Sigmoid colon (tissue), 7 donors: ENCODE measurements around the gene PRADC1. TPM values are rescaled to one million over a fixed set of nuclear protein-coding genes. Genes with fewer than 3 reads are reported as not detected.

Experiments used
- DNase-seq: peaks from one replicate; pipeline ENCODE4 v3.0.0-alpha.2; 2019
- H3K27ac ChIP-seq, 4 donors: fragments of 200-600 bp; sonication (generic); one replicate each; pipeline ENCODE4 v1.5.1; 2016 to 2019; ENCODE audit warnings: mild to moderate bottlenecking in 1 of 4
- H3K27me3 ChIP-seq, 3 donors: fragments of 200-600 bp; sonication (generic); one replicate each; pipeline ENCODE4 v1.5.1; 2019; ENCODE audit warnings: mild to moderate bottlenecking in 1 of 3
- H3K36me3 ChIP-seq, 4 donors: fragments of 200-600 bp; sonication (generic); one replicate each; pipeline ENCODE4 v1.5.1; 2016 to 2019
- H3K4me1 ChIP-seq, 4 donors: fragments of 200-600 bp; sonication (generic); one replicate each; pipeline ENCODE4 v1.5.1; 2017 to 2019
- H3K4me3 ChIP-seq, 4 donors: fragments of 200-600 bp; sonication (generic); one replicate each; pipeline ENCODE4 v1.5.1; 2017 to 2019; ENCODE audit warnings: mild to moderate bottlenecking in 2 of 4, moderate library complexity in 1 of 4
- H3K9me3 ChIP-seq, 4 donors: fragments of 200-600 bp in 3 of 4; sonication (generic) in 3 of 4; one replicate each; pipeline versions ENCODE4 v1.5.1 to v1.6.1; 2013 to 2019
- CTCF ChIP-seq, 4 experiments: fragments of 450-650 bp in 3 of 4; fragments of 200-600 bp in 1 of 4; IDR thresholded peaks; one replicate each; pipeline ENCODE4 v1.5.1; 2016 to 2019; ENCODE audit warnings: antibody characterized with exemption in 4 of 4, mild to moderate bottlenecking in 3 of 4, moderate library complexity in 2 of 4
- EP300 ChIP-seq, 4 donors: sonication (generic); formaldehyde crosslinking; IDR thresholded peaks; one replicate each; pipeline ENCODE4 v1.6.1; 2017; ENCODE audit warnings: antibody characterized with exemption in 4 of 4
- POLR2A ChIP-seq, 2 donors: fragments of 450-650 bp; IDR thresholded peaks; one replicate each; pipeline ENCODE4 v1.6.1; 2016; ENCODE audit warnings: antibody characterized with exemption in 2 of 2, mild to moderate bottlenecking in 2 of 2, moderate library complexity in 2 of 2
- POLR2AphosphoS5 ChIP-seq, 4 donors: sonication (generic); formaldehyde crosslinking; IDR thresholded peaks; one replicate each; pipeline ENCODE4 v1.6.1; 2017; ENCODE audit warnings: antibody characterized with exemption in 4 of 4
- WGBS, 2 donors: extraction: QIAGEN DNeasy Blood & Tissue Kit; methylation state at CpG; one replicate each; pipeline ENCODE4 v1.1.7; 2013; 5-methylcytosine and 5-hydroxymethylcytosine counted together
- intact Hi-C: fragments of 100-400 bp; cut with DNase I; formaldehyde crosslinking; loops from one replicate; pipeline ENCODE4 v1.15.1; 2023
- polyA plus RNA-seq, 3 donors: library from polyadenylated mRNA; stranded (reverse); fragments of 200-250 nt; gene quantifications; one replicate each; pipeline ENCODE4 v1.2.3, GENCODE V29; 2013
- total RNA-seq, 4 donors: library from RNA; depleted of rRNA; stranded (reverse); fragments of >200 nt; gene quantifications; one replicate each; pipeline ENCODE4 v1.1.0, GENCODE V29; 2016
- donor health status: healthy with polysubstance abuse.
- donor health status: Bipolar disorder and iron deficiency.
- donor health status: healthy.

PRADC1 gene
- total and polyA plus RNA-seq, 7 donors = 27.7 to 68.1 (median 42.3) TPM

GRCh38 chr2:73252238-73253027 is 19.4 kb upstream of the PRADC1 start:
- no peak for DNase-seq
- intact Hi-C loops = no loop called here
- WGBS, 2 donors = 90 to 91% methylated on average over 17 of the region's 17 CpGs

GRCh38 chr2:73250872-73251846 is 18.1 kb upstream of the PRADC1 start:
- intact Hi-C loops = no loop called here
- Histone ChIP-seq H3K36me3 (peaks cover 43 to 85% (median 78%) of the 10 kb centered on the region in 4 donors), H3K27ac (no peak overlapping the region), H3K4me1 (peaks cover 0 to 7% (median 0%) of the 10 kb centered on the region in 4 donors), H3K27me3 (no peaks in the 10 kb centered on the region), H3K4me3 (no peak overlapping the region), H3K9me3 (no peaks in the 10 kb centered on the region)
- WGBS, 2 donors = 91 to 94% methylated on average over 17 of the region's 17 CpGs
- no peak for DNase-seq
- TF ChIP-seq POLR2A (IDR thresholded peaks at IDR 0.05) = no peak
- TF ChIP-seq CTCF (IDR thresholded peaks at IDR 0.05) = no peak
- no peak for TF ChIP-seq POLR2AphosphoS5 (IDR thresholded peaks at IDR 0.05)
- no peak for TF ChIP-seq EP300 (IDR thresholded peaks at IDR 0.05)

More at GRCh38 chr2:73252238-73253027, 19.4 kb upstream of the PRADC1 start:
- Histone ChIP-seq H3K9me3 (no peaks in the 10 kb centered on the region), H3K4me3 (no peak overlapping the region), H3K36me3 (peaks cover 43 to 73% (median 68%) of the 10 kb centered on the region in 4 donors), H3K4me1 (peaks cover 0 to 7% (median 0%) of the 10 kb centered on the region in 4 donors), H3K27ac (no peak overlapping the region), H3K27me3 (no peaks in the 10 kb centered on the region)
- TF ChIP-seq CTCF (IDR thresholded peaks at IDR 0.05) (no peak), POLR2A (IDR thresholded peaks at IDR 0.05) (no peak), POLR2AphosphoS5 (IDR thresholded peaks at IDR 0.05) (no peak), EP300 (IDR thresholded peaks at IDR 0.05) (no peak)

DNA sequence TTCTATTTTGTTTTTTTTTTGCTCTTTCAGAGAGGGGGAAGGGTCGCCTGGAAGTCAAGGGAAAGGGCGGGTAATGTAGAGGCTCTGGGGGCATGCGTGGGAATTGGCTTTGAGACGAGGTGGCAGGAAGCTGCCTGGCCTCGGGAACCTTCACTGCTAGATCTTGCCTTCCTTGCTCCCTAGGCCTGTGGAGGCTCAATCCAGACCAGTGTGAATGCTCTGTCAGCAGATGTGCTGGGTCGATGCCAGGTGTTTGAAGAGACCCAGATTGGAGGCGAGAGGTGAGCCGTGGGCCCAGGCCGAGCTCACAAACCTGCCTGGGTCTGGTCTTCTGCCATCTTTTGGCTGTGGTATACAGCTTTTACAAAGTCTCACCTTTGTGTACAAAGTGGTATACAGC is 16.6 kb upstream of the PRADC1 start:
- H3K4me1 ChIP-seq = peaks cover 0 to 7% (median 0%) of the 10 kb centered on the region in 4 donors
- intact Hi-C loops = no loop called here
- peaks cover 42 to 100% (median 91%) of the 10 kb centered on the region in 4 donors for H3K36me3 ChIP-seq
- no peaks in the 10 kb centered on the region for H3K27me3 ChIP-seq
- WGBS, 2 donors = 82 to 88% methylated on average over 9 of the region's 9 CpGs
- no peak for DNase-seq
- H3K27ac ChIP-seq = no peak overlapping the region
- TF ChIP-seq POLR2AphosphoS5 (IDR thresholded peaks at IDR 0.05) (no peak), POLR2A (IDR thresholded peaks at IDR 0.05) (no peak), EP300 (IDR thresholded peaks at IDR 0.05) (no peak), CTCF (IDR thresholded peaks at IDR 0.05) (no peak)
- H3K4me3 ChIP-seq = no peak overlapping the region
- H3K9me3 ChIP-seq = no peaks in the 10 kb centered on the region

DNA sequence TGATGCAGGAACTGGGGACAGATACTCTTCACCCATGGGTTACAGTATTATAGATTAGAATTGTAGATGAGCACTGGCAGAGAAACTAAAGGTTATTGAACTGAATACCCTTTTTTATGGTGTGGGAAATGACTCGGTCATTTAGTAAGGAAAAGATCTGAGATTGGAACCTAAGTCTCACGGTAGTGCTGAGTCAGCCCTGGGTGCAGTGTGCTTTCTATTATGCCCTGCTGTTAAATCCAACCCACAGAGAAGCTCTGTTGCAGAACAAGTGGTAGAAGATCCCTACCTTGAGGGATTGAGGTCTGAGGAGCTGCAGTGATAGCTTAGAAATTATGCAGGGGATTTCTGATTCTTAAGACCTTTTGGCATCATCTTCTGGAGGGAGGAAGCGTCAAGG is 13.8 kb upstream of the PRADC1 start:
- 76 to 81% methylated on average over 3 of the region's 3 CpGs for WGBS, 2 donors
- peaks cover 42 to 100% (median 81%) of the 10 kb centered on the region in 4 donors for H3K36me3 ChIP-seq

More for the DNA sequence above, 13.8 kb upstream of the PRADC1 start:
- no peak overlapping the region for H3K4me3 ChIP-seq
- intact Hi-C loops = no loop called here
- peaks cover 0 to 7% (median 0%) of the 10 kb centered on the region in 4 donors for H3K4me1 ChIP-seq
- H3K27me3 ChIP-seq = no peaks in the 10 kb centered on the region
- no peak for TF ChIP-seq CTCF (IDR thresholded peaks at IDR 0.05)
- TF ChIP-seq POLR2A (IDR thresholded peaks at IDR 0.05) = no peak
- no peak for TF ChIP-seq POLR2AphosphoS5 (IDR thresholded peaks at IDR 0.05)
- no peak for TF ChIP-seq EP300 (IDR thresholded peaks at IDR 0.05)
- H3K9me3 ChIP-seq = no peaks in the 10 kb centered on the region
- DNase-seq = no peak
- no peak overlapping the region for H3K27ac ChIP-seq
